Kidney (tissue), 14 donors: ENCODE data around the gene MARK1. TPM values are rescaled to one million over a fixed set of nuclear protein-coding genes. Genes with fewer than 3 reads are reported as not detected.

ENCODE experiments used
- DNase-seq, 5 donors: peaks; one replicate each; pipeline ENCODE4 v3.0.0-alpha.2; 2013 to 2020
- FAIRE-seq: peaks from 2 replicates; lab custom pipeline; 2012; peaks lifted over from hg19 to GRCh38; lab: Jason Lieb, UNC
- H3K27ac ChIP-seq, 2 donors: one replicate each; pipeline ENCODE4 v1.7.0; 2013; ENCODE audit warnings: low read depth in 2 of 2, low read length in 2 of 2, inconsistent platforms in 1 of 2
- H3K27me3 ChIP-seq: one replicate; pipeline ENCODE4 v1.7.1; 2013; ENCODE audit warnings: low read length, inconsistent platforms; ENCODE audit not compliant: control insufficient read depth, insufficient read depth
- H3K36me3 ChIP-seq, 3 donors: one replicate each; pipeline versions ENCODE4 v1.7.0 to v1.7.1; 2013; ENCODE audit warnings: low read length in 3 of 3, control low read depth in 1 of 3, inconsistent platforms in 1 of 3; ENCODE audit not compliant: insufficient read depth in 3 of 3, control insufficient read depth in 2 of 3
- H3K4me1 ChIP-seq, 3 donors: one replicate each; pipeline versions ENCODE4 v1.7.0 to v1.7.1; 2013; ENCODE audit warnings: low read length in 3 of 3, inconsistent platforms in 1 of 3, low read depth in 1 of 3; ENCODE audit not compliant: control insufficient read depth in 2 of 3, insufficient read depth in 2 of 3
- H3K4me3 ChIP-seq, 3 donors: one replicate each; pipeline versions ENCODE4 v1.7.0 to v1.8.1; 2013; ENCODE audit warnings: low read length in 3 of 3, control low read depth in 1 of 3, inconsistent platforms in 1 of 3
- H3K9ac ChIP-seq, 3 donors: one replicate each; pipeline versions ENCODE4 v1.7.0 to v1.7.1; 2013; ENCODE audit warnings: low read length in 3 of 3, control low read depth in 1 of 3, inconsistent platforms in 1 of 3
- H3K9me3 ChIP-seq, 3 donors: one replicate each; pipeline versions ENCODE4 v1.7.0 to v1.7.1; 2013; ENCODE audit warnings: low read length in 3 of 3, control low read depth in 1 of 3, inconsistent platforms in 1 of 3; ENCODE audit not compliant: control insufficient read depth in 2 of 3, insufficient read depth in 1 of 3
- CTCF ChIP-seq: IDR thresholded peaks from 3 replicates; pipeline ENCODE4 v1.5.1; 2012; ENCODE audit warnings: mild to moderate bottlenecking, moderate library complexity, borderline replicate concordance; ENCODE audit not compliant: insufficient read depth; ENCODE audit errors: extremely low read depth
- intact Hi-C: fragments of 100-400 bp; cut with DNase I; formaldehyde crosslinking; loops from one replicate; pipeline ENCODE4 v1.11.1; 2022
- polyA plus RNA-seq: library from polyadenylated mRNA; stranded (reverse); fragments of 350-450 nt; fragmentation: Illumina TruSeq; extraction: RNeasy Lipid Tissue Mini Kit (QIAGEN cat#74804); gene quantifications from one replicate; pipeline ENCODE4 v1.2.3, GENCODE V29; 2014; ENCODE audit warnings: low read depth, low replicate concordance; ENCODE audit not compliant: insufficient read depth
- total RNA-seq: library from RNA; stranded (reverse); fragmentation: NEBNext Ultra II Directional; extraction: Animal tissue kit (Norgen Biotek cat#: 25700); gene quantifications from one replicate; pipeline ENCODE4 v1.2.1, GENCODE V29; 2021
- donor health status: control.
- donor health status: control.
- donor health status: control.
- donor health status: control.
- donor health status: control.
- donor health status: DM: yes; HTN: yes; CAD: no.
- donor health status: Normal renal cell carcinoma (clear cell type).

The MARK1 gene
- total and polyA plus RNA-seq, 2 donors from 2014 or later = 2.6 to 5.3 TPM

- no peak for TF ChIP-seq CTCF
- intact Hi-C loops = no loop called here
- H3K27me3 ChIP-seq = no peaks in the 10 kb centered on the region
- no peaks in the 10 kb centered on the region for H3K4me1 ChIP-seq
- DNase-seq (no peak), FAIRE-seq (no peak)
- H3K36me3 ChIP-seq = no peaks in the 10 kb centered on the region
- no peak overlapping the region for H3K9ac ChIP-seq
- H3K9me3 ChIP-seq = no peaks in the 10 kb centered on the region
- H3K27ac ChIP-seq = no peak overlapping the region
- no peak overlapping the region for H3K4me3 ChIP-seq
These were observed 17.0 kb downstream of the MARK1 start for GRCh38 chr1:220544901-220545303.

GRCh38 chr1:220550811-220551399 is 23.0 kb downstream of the MARK1 start:
- Histone ChIP-seq H3K27ac (no peak overlapping the region), H3K4me3 (no peak overlapping the region), H3K4me1 (no peaks in the 10 kb centered on the region), H3K9ac (no peak overlapping the region), H3K36me3 (no peaks in the 10 kb centered on the region), H3K9me3 (no peaks in the 10 kb centered on the region), H3K27me3 (no peaks in the 10 kb centered on the region)
- no peak for DNase-seq
- no peak for TF ChIP-seq CTCF
- no peak for FAIRE-seq
- intact Hi-C loops = no loop called here

GRCh38 chr1:220551718-220552117 is 23.8 kb downstream of the MARK1 start:
- no peak overlapping the region for H3K4me3 ChIP-seq
- no peak overlapping the region for H3K27ac ChIP-seq
- H3K9me3 ChIP-seq = no peaks in the 10 kb centered on the region
- H3K9ac ChIP-seq = no peak overlapping the region
- intact Hi-C loops = no loop called here
- no peak for DNase-seq
- FAIRE-seq = no peak
- no peaks in the 10 kb centered on the region for H3K36me3 ChIP-seq
- H3K4me1 ChIP-seq = no peaks in the 10 kb centered on the region
- H3K27me3 ChIP-seq = no peaks in the 10 kb centered on the region
- TF ChIP-seq CTCF = no peak
